ENCODE results near the gene ADAMTS3.

DNA sequence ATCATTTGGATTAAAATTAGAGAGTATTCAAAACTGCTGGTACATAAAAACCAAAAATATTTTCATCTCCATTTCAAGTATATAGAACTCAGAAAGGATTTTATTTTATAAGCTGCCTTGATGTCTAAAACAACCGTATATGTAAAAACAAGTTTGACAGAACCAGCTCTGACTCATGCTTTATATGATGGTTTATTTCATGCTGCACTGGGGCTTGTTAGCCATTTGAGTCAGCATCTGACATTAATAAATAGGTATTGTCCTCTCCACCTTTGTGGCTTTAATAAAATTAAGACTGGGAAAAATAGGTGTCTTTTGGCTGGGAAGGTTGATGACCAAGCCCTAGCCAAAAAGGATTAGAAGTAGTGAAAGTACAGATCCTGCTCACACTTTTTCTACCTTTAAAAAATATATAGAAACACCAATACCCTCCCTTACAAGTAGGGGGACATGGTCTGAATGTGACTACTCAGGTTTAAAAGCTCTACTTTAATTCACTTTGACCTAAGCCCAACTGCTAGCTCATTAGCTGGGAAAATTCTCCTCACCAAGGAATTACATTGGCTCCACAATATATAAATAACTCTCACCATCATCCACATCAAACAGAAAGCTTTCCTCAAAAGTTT lies 228.1 kb downstream of the ADAMTS3 start:
- no peak for TF ChIP-seq POLR2A (IDR thresholded peaks at IDR 0.05)
- TF ChIP-seq, protein P1, sequence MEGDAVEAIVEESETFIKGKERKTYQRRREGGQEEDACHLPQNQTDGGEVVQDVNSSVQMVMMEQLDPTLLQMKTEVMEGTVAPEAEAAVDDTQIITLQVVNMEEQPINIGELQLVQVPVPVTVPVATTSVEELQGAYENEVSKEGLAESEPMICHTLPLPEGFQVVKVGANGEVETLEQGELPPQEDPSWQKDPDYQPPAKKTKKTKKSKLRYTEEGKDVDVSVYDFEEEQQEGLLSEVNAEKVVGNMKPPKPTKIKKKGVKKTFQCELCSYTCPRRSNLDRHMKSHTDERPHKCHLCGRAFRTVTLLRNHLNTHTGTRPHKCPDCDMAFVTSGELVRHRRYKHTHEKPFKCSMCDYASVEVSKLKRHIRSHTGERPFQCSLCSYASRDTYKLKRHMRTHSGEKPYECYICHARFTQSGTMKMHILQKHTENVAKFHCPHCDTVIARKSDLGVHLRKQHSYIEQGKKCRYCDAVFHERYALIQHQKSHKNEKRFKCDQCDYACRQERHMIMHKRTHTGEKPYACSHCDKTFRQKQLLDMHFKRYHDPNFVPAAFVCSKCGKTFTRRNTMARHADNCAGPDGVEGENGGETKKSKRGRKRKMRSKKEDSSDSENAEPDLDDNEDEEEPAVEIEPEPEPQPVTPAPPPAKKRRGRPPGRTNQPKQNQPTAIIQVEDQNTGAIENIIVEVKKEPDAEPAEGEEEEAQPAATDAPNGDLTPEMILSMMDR (IDR thresholded peaks at IDR 0.05), result no peak
